Effector CD8-positive, alpha-beta T cell (primary cell): ENCODE data around the gene ASXL3.

Source experiments
- DNase-seq: peaks from one replicate; lab custom pipeline; 2025; lab: John Stamatoyannopoulos, UW

The ASXL3 gene

GRCh38 chr18:33660696-33661310 is 82.8 kb downstream of the ASXL3 start:
- DNase-seq, result no peak

GRCh38 chr18:33664241-33664874 is 86.3 kb downstream of the ASXL3 start:
- DNase-seq, result no peak

- DNase-seq, result no peak
Measured at GRCh38 chr18:33665187-33665586, 87.2 kb downstream of the ASXL3 start.

- no peak for DNase-seq
Measured at GRCh38 chr18:33665641-33666040, 87.6 kb downstream of the ASXL3 start.

GRCh38 chr18:33666915-33667314 is 88.9 kb downstream of the ASXL3 start:
- DNase-seq, result no peak

- no peak for DNase-seq
Measured at GRCh38 chr18:33669589-33669988, 91.6 kb downstream of the ASXL3 start.

GRCh38 chr18:33670029-33670428 is 92.0 kb downstream of the ASXL3 start:
- no peak for DNase-seq

- DNase-seq, result no peak
Measured at GRCh38 chr18:33673689-33674088, 95.7 kb downstream of the ASXL3 start.

- DNase-seq, result no peak
Measured at GRCh38 chr18:33676593-33676992, 98.6 kb downstream of the ASXL3 start.

- no peak for DNase-seq
Measured at GRCh38 chr18:33677891-33678290, 99.9 kb downstream of the ASXL3 start.

- DNase-seq, result no peak
Measured at GRCh38 chr18:33682436-33682835, 104.4 kb downstream of the ASXL3 start.

- no peak for DNase-seq
Measured at GRCh38 chr18:33694593-33694992, 116.6 kb downstream of the ASXL3 start.

- DNase-seq, result no peak
Measured at GRCh38 chr18:33696332-33697162, 118.5 kb downstream of the ASXL3 start.

- DNase-seq, result no peak
Measured at GRCh38 chr18:33697498-33697897, 119.5 kb downstream of the ASXL3 start.

GRCh38 chr18:33699372-33699771 is 121.4 kb downstream of the ASXL3 start:
- no peak for DNase-seq

- DNase-seq, result no peak
Measured at GRCh38 chr18:33700513-33700976, 122.5 kb downstream of the ASXL3 start.

GRCh38 chr18:33702625-33703024 is 124.6 kb downstream of the ASXL3 start:
- DNase-seq, result no peak

GRCh38 chr18:33706391-33706790 is 128.4 kb downstream of the ASXL3 start:
- no peak for DNase-seq

GRCh38 chr18:33708876-33709275 is 130.9 kb downstream of the ASXL3 start:
- no peak for DNase-seq

GRCh38 chr18:33710269-33710668 is 132.2 kb downstream of the ASXL3 start:
- DNase-seq, result no peak

GRCh38 chr18:33711514-33711913 is 133.5 kb downstream of the ASXL3 start:
- DNase-seq, result no peak

GRCh38 chr18:33712719-33713118 is 134.7 kb downstream of the ASXL3 start:
- DNase-seq, result no peak
